ENCODE data around the gene MYO1B.

The MYO1B gene

DNA sequence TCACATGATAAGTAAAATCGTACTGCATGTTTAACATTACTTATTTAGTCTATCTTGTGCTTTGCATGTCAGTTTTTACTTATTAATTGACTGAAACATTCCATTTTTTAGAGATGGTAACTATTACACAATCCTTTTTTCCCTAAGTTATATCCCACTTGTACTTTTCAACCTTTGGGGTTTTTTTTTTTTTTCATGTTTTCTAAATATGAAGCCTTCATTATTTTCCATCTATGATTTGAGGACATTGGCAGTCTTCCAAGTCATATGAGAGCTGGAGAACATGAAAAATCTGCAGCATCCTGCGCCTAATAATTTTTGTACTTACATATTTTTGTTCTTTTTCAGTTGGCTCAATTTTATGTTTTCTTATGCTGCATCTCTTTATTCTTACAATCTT, 113.9 kb downstream of the MYO1B start:
- H3K27ac ChIP-seq, result 0 out of 2 replicates have a peak overlapping the region, but pooled peaks have one; percentile 17
- no peak overlapping the region for H3K4me3 ChIP-seq
- no peaks in the 10 kb centered on the region for H3K9me3 ChIP-seq (ENCODE audit: low read depth, low read length)
- DNase-seq (ENCODE audit: low read depth, low spot score), result no peak
- H3K36me3 ChIP-seq (ENCODE audit: insufficient read depth, low read length), result no peaks in the 10 kb centered on the region
- H3K9ac ChIP-seq (ENCODE audit: insufficient read length), result no peak overlapping the region
- TF ChIP-seq POLR2AphosphoS5 (IDR thresholded peaks at IDR 0.05; ENCODE audit: borderline replicate concordance, low read depth, low read length), result no peak
- no peak for TF ChIP-seq EZH2 (IDR thresholded peaks at IDR 0.05)
- no peak for TF ChIP-seq FOXP2 (optimal IDR thresholded peaks at IDR 0.05; ENCODE audit: control extremely low read depth, extremely low read length, insufficient read depth)

DNA sequence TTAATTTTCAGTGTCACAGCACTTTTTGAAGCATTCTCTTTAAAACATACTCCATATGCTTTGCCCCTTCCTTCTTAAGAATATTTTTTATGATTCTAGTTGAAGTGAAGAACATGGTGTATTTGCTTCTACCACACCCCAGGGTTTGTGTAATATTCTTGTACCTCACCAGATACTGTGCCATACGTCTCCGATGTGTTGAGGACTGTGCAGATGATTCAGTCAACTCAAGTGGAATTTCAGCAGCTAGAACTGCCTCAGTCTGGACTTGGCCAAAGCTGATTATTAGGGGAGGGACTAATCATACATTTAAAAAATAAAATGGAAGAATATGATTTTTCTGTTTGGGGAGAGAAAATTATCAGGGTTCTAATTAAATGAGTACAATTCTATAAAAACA, 115.7 kb downstream of the MYO1B start:
- TF ChIP-seq POLR2AphosphoS5 (IDR thresholded peaks at IDR 0.05; ENCODE audit: borderline replicate concordance, low read depth, low read length) (no peak), EZH2 (IDR thresholded peaks at IDR 0.05) (no peak)
- H3K36me3 ChIP-seq (ENCODE audit: insufficient read depth, low read length), result no peaks in the 10 kb centered on the region
- H3K27ac ChIP-seq, result no peak overlapping the region
- DNase-seq (ENCODE audit: low read depth, low spot score), result no peak
- H3K9me3 ChIP-seq (ENCODE audit: low read depth, low read length), result no peaks in the 10 kb centered on the region
- H3K9ac ChIP-seq (ENCODE audit: insufficient read length), result no peak overlapping the region
- H3K4me3 ChIP-seq, result no peak overlapping the region

DNA sequence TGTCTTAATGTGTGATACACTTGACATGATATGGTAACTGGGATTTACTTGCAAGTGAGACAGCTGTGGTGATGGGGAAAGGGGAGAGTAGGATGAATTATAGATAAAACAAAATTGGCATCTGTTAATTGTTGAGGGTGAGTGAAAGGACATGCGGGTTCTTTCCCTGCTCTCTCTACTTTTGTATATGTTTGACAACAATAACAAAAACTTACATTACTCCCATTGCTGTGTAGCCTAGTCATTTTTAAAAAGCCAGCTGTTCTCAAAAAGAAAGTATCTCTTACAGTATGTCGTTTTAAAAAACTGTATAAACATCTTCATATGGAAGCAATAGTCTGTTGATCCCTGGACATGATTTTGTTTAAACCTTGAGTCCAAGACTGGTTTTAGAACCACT, 117.6 kb downstream of the MYO1B start:
- no peak overlapping the region for H3K4me3 ChIP-seq
- H3K9ac ChIP-seq (ENCODE audit: insufficient read length), result no peak overlapping the region
- no peak overlapping the region for H3K27ac ChIP-seq
- DNase-seq (ENCODE audit: low read depth, low spot score), result no peak
- H3K9me3 ChIP-seq (ENCODE audit: low read depth, low read length), result no peaks in the 10 kb centered on the region
- TF ChIP-seq POLR2AphosphoS5 (IDR thresholded peaks at IDR 0.05; ENCODE audit: borderline replicate concordance, low read depth, low read length), result no peak
- no peak for TF ChIP-seq EZH2 (IDR thresholded peaks at IDR 0.05)
- no peak for TF ChIP-seq FOXP2 (optimal IDR thresholded peaks at IDR 0.05; ENCODE audit: control extremely low read depth, extremely low read length, insufficient read depth)
- no peaks in the 10 kb centered on the region for H3K36me3 ChIP-seq (ENCODE audit: insufficient read depth, low read length)

DNA sequence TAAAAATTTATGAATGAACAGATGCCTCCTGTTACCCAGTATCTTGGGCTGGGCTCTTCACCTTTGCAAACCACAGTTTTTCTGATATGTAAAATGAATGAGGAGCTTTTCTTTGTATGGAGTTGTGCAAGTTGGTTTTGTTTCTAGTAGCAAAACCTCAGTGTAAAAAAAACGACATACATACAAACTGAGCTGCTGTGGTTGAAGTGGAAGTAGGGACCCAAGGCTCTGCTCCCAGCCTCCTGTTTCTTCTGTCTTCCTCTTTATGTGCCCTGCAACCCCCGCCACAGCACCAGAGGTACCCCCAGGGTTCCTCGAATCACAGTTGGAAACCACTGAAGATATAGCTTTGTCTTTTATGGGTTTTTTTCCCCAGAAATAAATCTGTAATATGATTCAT, 118.1 kb downstream of the MYO1B start:
- TF ChIP-seq EZH2 (IDR thresholded peaks at IDR 0.05), result no peak
- TF ChIP-seq FOXP2 (optimal IDR thresholded peaks at IDR 0.05; ENCODE audit: control extremely low read depth, extremely low read length, insufficient read depth), result no peak
- no peak for TF ChIP-seq POLR2AphosphoS5 (IDR thresholded peaks at IDR 0.05; ENCODE audit: borderline replicate concordance, low read depth, low read length)
- DNase-seq (ENCODE audit: low read depth, low spot score), result no peak
- Histone ChIP-seq H3K27ac (no peak overlapping the region), H3K9ac (ENCODE audit: insufficient read length) (no peak overlapping the region), H3K4me3 (no peak overlapping the region), H3K9me3 (ENCODE audit: low read depth, low read length) (no peaks in the 10 kb centered on the region), H3K36me3 (ENCODE audit: insufficient read depth, low read length) (no peaks in the 10 kb centered on the region)

DNA sequence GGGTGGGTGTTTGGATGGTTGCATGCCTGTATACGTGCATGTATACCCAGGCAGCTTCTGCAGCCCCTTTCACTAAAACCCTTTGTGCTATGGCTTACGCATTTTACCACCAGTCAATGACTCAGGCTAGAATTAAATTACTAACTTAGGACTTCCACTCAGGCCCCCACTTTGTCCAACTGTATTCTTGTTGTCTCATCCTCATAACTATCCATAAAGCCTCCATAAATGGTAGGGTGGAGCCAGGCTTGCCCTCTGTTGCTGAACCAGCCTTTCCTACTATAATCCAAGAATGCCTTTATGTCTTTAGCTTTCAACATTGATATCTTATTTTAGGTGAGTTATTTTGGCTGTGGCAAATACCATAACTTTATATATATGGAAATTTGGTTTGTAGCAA, 119.9 kb downstream of the MYO1B start:
- Histone ChIP-seq H3K4me3 (no peak overlapping the region), H3K36me3 (ENCODE audit: insufficient read depth, low read length) (no peaks in the 10 kb centered on the region), H3K9me3 (ENCODE audit: low read depth, low read length) (no peaks in the 10 kb centered on the region), H3K9ac (ENCODE audit: insufficient read length) (no peak overlapping the region), H3K27ac (no peak overlapping the region)
- no peak for TF ChIP-seq EZH2 (IDR thresholded peaks at IDR 0.05)
- DNase-seq (ENCODE audit: low read depth, low spot score), result no peak

DNA sequence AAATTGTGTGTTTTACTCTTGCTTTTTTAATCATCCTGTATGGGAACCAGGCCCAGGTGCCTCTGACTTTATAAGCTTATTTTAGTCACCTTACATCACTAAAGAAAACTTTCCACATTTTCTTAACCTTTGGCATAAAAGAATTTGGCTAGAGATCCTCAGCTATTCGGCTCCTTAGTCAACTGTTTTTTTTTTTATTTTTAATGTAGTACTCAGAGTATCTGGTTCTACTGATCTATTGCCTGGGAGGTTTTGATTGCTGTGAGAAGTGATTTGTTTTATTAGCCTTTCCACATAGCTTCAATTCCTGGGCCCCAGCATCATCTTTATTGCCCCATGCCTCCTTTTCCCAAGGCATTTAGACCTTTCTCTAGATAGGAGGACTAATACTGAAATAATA, 121.0 kb downstream of the MYO1B start:
- TF ChIP-seq EZH2 (IDR thresholded peaks at IDR 0.05) (no peak), POLR2AphosphoS5 (IDR thresholded peaks at IDR 0.05; ENCODE audit: borderline replicate concordance, low read depth, low read length) (no peak), FOXP2 (optimal IDR thresholded peaks at IDR 0.05; ENCODE audit: control extremely low read depth, extremely low read length, insufficient read depth) (no peak)
- H3K4me3 ChIP-seq, result no peak overlapping the region
- no peak overlapping the region for H3K27ac ChIP-seq
- no peak for DNase-seq (ENCODE audit: low read depth, low spot score)
- H3K9me3 ChIP-seq (ENCODE audit: low read depth, low read length), result no peaks in the 10 kb centered on the region
- H3K9ac ChIP-seq (ENCODE audit: insufficient read length), result no peak overlapping the region
- H3K36me3 ChIP-seq (ENCODE audit: insufficient read depth, low read length), result no peaks in the 10 kb centered on the region

DNA sequence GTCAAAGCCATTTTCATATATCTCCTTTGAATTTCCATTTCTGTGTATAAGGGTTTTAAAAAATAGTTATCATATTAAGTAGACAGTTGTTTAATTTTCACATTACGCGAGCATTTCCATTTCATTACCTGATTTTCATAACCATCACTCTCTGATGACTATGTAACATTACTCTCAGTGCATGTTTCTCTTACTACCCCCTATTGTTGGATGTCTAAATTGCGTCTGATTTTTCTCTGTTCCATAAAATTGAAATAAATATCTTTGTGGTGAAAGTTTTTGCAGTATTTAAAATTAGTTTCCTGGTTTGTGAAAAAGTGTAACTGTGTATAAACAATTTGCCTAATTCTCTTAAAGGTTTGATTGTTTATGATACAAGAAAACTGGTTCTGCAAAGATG, 123.8 kb downstream of the MYO1B start:
- H3K9ac ChIP-seq (ENCODE audit: insufficient read length), result no peak overlapping the region
- DNase-seq (ENCODE audit: low read depth, low spot score), result no peak
- H3K27ac ChIP-seq, result no peak overlapping the region
- H3K36me3 ChIP-seq (ENCODE audit: insufficient read depth, low read length), result no peaks in the 10 kb centered on the region
- TF ChIP-seq POLR2AphosphoS5 (IDR thresholded peaks at IDR 0.05; ENCODE audit: borderline replicate concordance, low read depth, low read length) (no peak), EZH2 (IDR thresholded peaks at IDR 0.05) (no peak), FOXP2 (optimal IDR thresholded peaks at IDR 0.05; ENCODE audit: control extremely low read depth, extremely low read length, insufficient read depth) (no peak)
- no peak overlapping the region for H3K4me3 ChIP-seq
- H3K9me3 ChIP-seq (ENCODE audit: low read depth, low read length), result no peaks in the 10 kb centered on the region

DNA sequence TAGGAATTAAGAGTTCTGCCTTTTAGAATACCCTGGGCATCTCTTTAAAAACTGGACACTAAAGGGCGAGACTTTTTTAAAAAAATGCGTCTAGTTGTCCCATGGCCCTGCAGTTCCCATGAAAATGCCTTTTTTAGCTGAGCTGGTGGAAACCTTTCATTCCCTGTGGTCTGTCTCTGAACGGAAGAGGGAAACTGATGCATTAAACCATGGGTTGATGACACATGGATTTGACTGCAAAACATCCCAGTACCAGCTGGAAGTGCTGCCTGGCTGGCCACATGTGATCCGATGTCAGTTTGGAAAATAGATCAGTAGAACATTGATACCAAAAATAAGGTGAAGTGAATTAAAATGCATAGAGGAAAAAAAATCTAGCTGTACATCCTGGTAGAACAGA, 129.2 kb downstream of the MYO1B start:
- no peak for DNase-seq (ENCODE audit: low read depth, low spot score)

DNA sequence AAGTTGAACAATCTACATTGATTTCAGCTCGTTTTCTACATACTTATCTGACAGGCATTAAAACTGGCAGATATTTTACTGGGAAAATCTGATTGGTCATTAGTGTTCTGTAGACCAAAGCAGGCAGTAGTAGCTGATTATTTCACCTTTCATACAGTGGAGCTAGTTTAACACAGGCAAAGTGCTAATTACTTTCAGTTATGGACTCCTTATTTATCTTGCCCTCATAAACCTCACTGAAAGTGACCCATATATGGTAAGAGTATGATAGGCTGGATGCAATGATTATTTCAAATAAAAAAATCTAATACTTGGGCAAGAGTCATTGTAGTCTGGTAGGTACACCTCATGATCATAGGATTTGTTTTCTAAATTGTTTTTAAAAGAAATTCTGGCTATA, 129.7 kb downstream of the MYO1B start:
- no peak for DNase-seq (ENCODE audit: low read depth, low spot score)
- TF ChIP-seq FOXP2 (optimal IDR thresholded peaks at IDR 0.05; ENCODE audit: control extremely low read depth, extremely low read length, insufficient read depth), result no peak
- no peak for TF ChIP-seq POLR2AphosphoS5 (IDR thresholded peaks at IDR 0.05; ENCODE audit: borderline replicate concordance, low read depth, low read length)
- no peak for TF ChIP-seq EZH2 (IDR thresholded peaks at IDR 0.05)
- no peaks in the 10 kb centered on the region for H3K36me3 ChIP-seq (ENCODE audit: insufficient read depth, low read length)

More for the DNA sequence above, 129.2 kb downstream of the MYO1B start:
- no peaks in the 10 kb centered on the region for H3K9me3 ChIP-seq (ENCODE audit: low read depth, low read length)
- no peaks in the 10 kb centered on the region for H3K36me3 ChIP-seq (ENCODE audit: insufficient read depth, low read length)
- no peak for TF ChIP-seq POLR2AphosphoS5 (IDR thresholded peaks at IDR 0.05; ENCODE audit: borderline replicate concordance, low read depth, low read length)
- TF ChIP-seq FOXP2 (optimal IDR thresholded peaks at IDR 0.05; ENCODE audit: control extremely low read depth, extremely low read length, insufficient read depth), result no peak
- TF ChIP-seq EZH2 (IDR thresholded peaks at IDR 0.05), result no peak
- no peak overlapping the region for H3K9ac ChIP-seq (ENCODE audit: insufficient read length)
- no peak overlapping the region for H3K4me3 ChIP-seq
- H3K27ac ChIP-seq, result no peak overlapping the region

More for the DNA sequence above, 129.7 kb downstream of the MYO1B start:
- no peaks in the 10 kb centered on the region for H3K9me3 ChIP-seq (ENCODE audit: low read depth, low read length)
- H3K9ac ChIP-seq (ENCODE audit: insufficient read length), result no peak overlapping the region
- H3K27ac ChIP-seq, result no peak overlapping the region
- H3K4me3 ChIP-seq, result no peak overlapping the region
